ENCODE results near the gene ELAPOR1. TPM values are rescaled to one million over a fixed set of nuclear protein-coding genes. Genes with fewer than 3 reads are reported as not detected.

ELAPOR1 gene
- 66.0 TPM for polyA plus RNA-seq
- long read RNA-seq, donor 1: 0 reads
- long read RNA-seq, donor 2, partial matches to known transcripts: 14 of 17 reads
- long read RNA-seq, donor 2, other reads (novel, unspliced or antisense): 0 of 17 reads
- long read RNA-seq, donor 3: 0 reads
- long read RNA-seq, donor 4: 0 reads
- long read RNA-seq, donor 5, partial matches to known transcripts: 0 of 2 reads
- long read RNA-seq, donor 5, other reads (novel, unspliced or antisense): 0 of 2 reads
- long read RNA-seq, donor 6, partial matches to known transcripts: 45 of 45 reads
- long read RNA-seq, donor 6, other reads (novel, unspliced or antisense): 0 of 45 reads
- long read RNA-seq, donor 7, partial matches to known transcripts: 0 of 1 reads
- long read RNA-seq, donor 7, other reads (novel, unspliced or antisense): 0 of 1 reads
- long read RNA-seq, donor 8, full-length matches to known transcripts: 5 of 40 reads
- long read RNA-seq, donor 8, partial matches to known transcripts: 35 of 40 reads
- long read RNA-seq, donor 8, other reads (novel, unspliced or antisense): 0 of 40 reads
- long read RNA-seq, donor 9: 0 reads
- long read RNA-seq, donor 10, full-length matches to known transcripts: 6 of 28 reads
- long read RNA-seq, donor 10, partial matches to known transcripts: 22 of 28 reads
- long read RNA-seq, donor 10, other reads (novel, unspliced or antisense): 0 of 28 reads
- long read RNA-seq, donor 11, partial matches to known transcripts: 6 of 7 reads
- long read RNA-seq, donor 11, other reads (novel, unspliced or antisense): 0 of 7 reads

- H3K27me3 ChIP-seq (ENCODE audit: control insufficient read depth, insufficient read depth, low read length): peaks cover 18% of the 10 kb centered on the region
- no peaks in the 10 kb centered on the region for H3K36me3 ChIP-seq (ENCODE audit: control insufficient read depth, insufficient read depth, low read length)
- DNase-seq: peak; percentile 63 to 87
- H3K4me1 ChIP-seq (ENCODE audit: control insufficient read depth, insufficient read depth, low read length): peaks cover 13% of the 10 kb centered on the region
- peak within 1 kb of the TSS; percentile 44 for H3K27ac ChIP-seq (ENCODE audit: low read length)
- H3K9me3 ChIP-seq (ENCODE audit: control insufficient read depth, low read depth, low read length): peaks cover 4% of the 10 kb centered on the region
- peak within 1 kb of the TSS; percentile 63 for H3K4me3 ChIP-seq (ENCODE audit: low read length)
- no CpG with 5 or more reads among the region's 56 CpGs for WGBS (ENCODE audit: insufficient coverage, low lambda C conversion rate)
Observed at GRCh38 chr1:109113590-109114341, at the start of gene ELAPOR1. Gene ELAPOR1, plus strand, starts transcription at chr1:109114115. Its CDS starts 69 bp downstream, at chr1:109114184.

GRCh38 chr1:109065137-109065536, 48.8 kb upstream of the ELAPOR1 start:
- no peak overlapping the region for H3K4me3 ChIP-seq (ENCODE audit: low read length)
- no peak for DNase-seq
- no peaks in the 10 kb centered on the region for H3K4me1 ChIP-seq (ENCODE audit: control insufficient read depth, insufficient read depth, low read length)
- no CpG with 5 or more reads among the region's 3 CpGs for WGBS (ENCODE audit: insufficient coverage, low lambda C conversion rate)
- H3K9me3 ChIP-seq (ENCODE audit: control insufficient read depth, low read depth, low read length): no peaks in the 10 kb centered on the region
- no peaks in the 10 kb centered on the region for H3K27me3 ChIP-seq (ENCODE audit: control insufficient read depth, insufficient read depth, low read length)
- peaks cover 12% of the 10 kb centered on the region for H3K36me3 ChIP-seq (ENCODE audit: control insufficient read depth, insufficient read depth, low read length)
- no peak overlapping the region for H3K27ac ChIP-seq (ENCODE audit: low read length)

GRCh38 chr1:109067883-109068282, 46.0 kb upstream of the ELAPOR1 start:
- Histone ChIP-seq H3K36me3 (ENCODE audit: control insufficient read depth, insufficient read depth, low read length) (peaks cover 14% of the 10 kb centered on the region), H3K27ac (ENCODE audit: low read length) (no peak overlapping the region), H3K9me3 (ENCODE audit: control insufficient read depth, low read depth, low read length) (no peaks in the 10 kb centered on the region), H3K4me1 (ENCODE audit: control insufficient read depth, insufficient read depth, low read length) (no peaks in the 10 kb centered on the region), H3K4me3 (ENCODE audit: low read length) (no peak overlapping the region), H3K27me3 (ENCODE audit: control insufficient read depth, insufficient read depth, low read length) (no peaks in the 10 kb centered on the region)
- no peak for DNase-seq
- 70% methylated on average over 4 of the region's 8 CpGs for WGBS (ENCODE audit: insufficient coverage, low lambda C conversion rate)

- no peaks in the 10 kb centered on the region for H3K4me1 ChIP-seq (ENCODE audit: control insufficient read depth, insufficient read depth, low read length)
- 100% methylated on average over 1 of the region's 1 CpG for WGBS (ENCODE audit: insufficient coverage, low lambda C conversion rate)
- H3K36me3 ChIP-seq (ENCODE audit: control insufficient read depth, insufficient read depth, low read length): peaks cover 16% of the 10 kb centered on the region
- no peaks in the 10 kb centered on the region for H3K27me3 ChIP-seq (ENCODE audit: control insufficient read depth, insufficient read depth, low read length)
- H3K4me3 ChIP-seq (ENCODE audit: low read length): no peak overlapping the region
- H3K9me3 ChIP-seq (ENCODE audit: control insufficient read depth, low read depth, low read length): peaks cover 6% of the 10 kb centered on the region
- no peak overlapping the region for H3K27ac ChIP-seq (ENCODE audit: low read length)
- no peak for DNase-seq
Observed at GRCh38 chr1:109069294-109069693, 44.6 kb upstream of the ELAPOR1 start.

- Histone ChIP-seq H3K4me3 (ENCODE audit: low read length) (peak within 1 kb of the TSS; percentile 84), H3K27ac (ENCODE audit: low read length) (peak within 1 kb of the TSS; percentile 84), H3K9me3 (ENCODE audit: control insufficient read depth, low read depth, low read length) (peaks cover 6% of the 10 kb centered on the region), H3K27me3 (ENCODE audit: control insufficient read depth, insufficient read depth, low read length) (no peaks in the 10 kb centered on the region), H3K36me3 (ENCODE audit: control insufficient read depth, insufficient read depth, low read length) (peaks cover 7% of the 10 kb centered on the region), H3K4me1 (ENCODE audit: control insufficient read depth, insufficient read depth, low read length) (peaks cover 6% of the 10 kb centered on the region)
- 0% methylated on average over 5 of the region's 39 CpGs for WGBS (ENCODE audit: insufficient coverage, low lambda C conversion rate)
- peak; percentile 96 for DNase-seq
Observed at GRCh38 chr1:109075531-109076490, 38.1 kb upstream of the ELAPOR1 start, which contains the start of gene TAF13. Gene TAF13, minus strand, starts transcription at chr1:109076003. Its CDS starts 56 bp downstream, at chr1:109075947.

GRCh38 chr1:109078317-109078716, 35.6 kb upstream of the ELAPOR1 start:
- no peaks in the 10 kb centered on the region for H3K27me3 ChIP-seq (ENCODE audit: control insufficient read depth, insufficient read depth, low read length)
- H3K36me3 ChIP-seq (ENCODE audit: control insufficient read depth, insufficient read depth, low read length): peaks cover 3% of the 10 kb centered on the region
- WGBS (ENCODE audit: insufficient coverage, low lambda C conversion rate): no CpG with 5 or more reads among the region's 1 CpG
- peaks cover 6% of the 10 kb centered on the region for H3K4me1 ChIP-seq (ENCODE audit: control insufficient read depth, insufficient read depth, low read length)
- peaks cover 6% of the 10 kb centered on the region for H3K9me3 ChIP-seq (ENCODE audit: control insufficient read depth, low read depth, low read length)
- no peak overlapping the region for H3K27ac ChIP-seq (ENCODE audit: low read length)
- no peak overlapping the region for H3K4me3 ChIP-seq (ENCODE audit: low read length)
- DNase-seq: no peak

GRCh38 chr1:109079240-109079622, 34.7 kb upstream of the ELAPOR1 start:
- WGBS (ENCODE audit: insufficient coverage, low lambda C conversion rate): 100% methylated on average over 1 of the region's 2 CpGs
- H3K27me3 ChIP-seq (ENCODE audit: control insufficient read depth, insufficient read depth, low read length): no peaks in the 10 kb centered on the region
- H3K4me3 ChIP-seq (ENCODE audit: low read length): no peak overlapping the region
- H3K27ac ChIP-seq (ENCODE audit: low read length): no peak overlapping the region
- peaks cover 6% of the 10 kb centered on the region for H3K4me1 ChIP-seq (ENCODE audit: control insufficient read depth, insufficient read depth, low read length)
- no peaks in the 10 kb centered on the region for H3K9me3 ChIP-seq (ENCODE audit: control insufficient read depth, low read depth, low read length)
- no peaks in the 10 kb centered on the region for H3K36me3 ChIP-seq (ENCODE audit: control insufficient read depth, insufficient read depth, low read length)
- DNase-seq: no peak

- Histone ChIP-seq H3K36me3 (ENCODE audit: control insufficient read depth, insufficient read depth, low read length) (no peaks in the 10 kb centered on the region), H3K27ac (ENCODE audit: low read length) (no peak overlapping the region), H3K4me3 (ENCODE audit: low read length) (no peak overlapping the region), H3K9me3 (ENCODE audit: control insufficient read depth, low read depth, low read length) (no peaks in the 10 kb centered on the region), H3K4me1 (ENCODE audit: control insufficient read depth, insufficient read depth, low read length) (no peaks in the 10 kb centered on the region), H3K27me3 (ENCODE audit: control insufficient read depth, insufficient read depth, low read length) (no peaks in the 10 kb centered on the region)
- DNase-seq: no peak
- 93% methylated on average over 3 of the region's 5 CpGs for WGBS (ENCODE audit: insufficient coverage, low lambda C conversion rate)
Observed at GRCh38 chr1:109080441-109081082, 33.4 kb upstream of the ELAPOR1 start.

- Histone ChIP-seq H3K4me1 (ENCODE audit: control insufficient read depth, insufficient read depth, low read length) (no peaks in the 10 kb centered on the region), H3K9me3 (ENCODE audit: control insufficient read depth, low read depth, low read length) (no peaks in the 10 kb centered on the region), H3K27me3 (ENCODE audit: control insufficient read depth, insufficient read depth, low read length) (no peaks in the 10 kb centered on the region), H3K36me3 (ENCODE audit: control insufficient read depth, insufficient read depth, low read length) (no peaks in the 10 kb centered on the region), H3K27ac (ENCODE audit: low read length) (no peak overlapping the region), H3K4me3 (ENCODE audit: low read length) (no peak overlapping the region)
- WGBS (ENCODE audit: insufficient coverage, low lambda C conversion rate): no CpG with 5 or more reads among the region's 3 CpGs
- DNase-seq: no peak
Observed at GRCh38 chr1:109083501-109083900, 30.4 kb upstream of the ELAPOR1 start.

All from large intestine (tissue), 12 donors.